WTC11 (cell line): Measurements from ENCODE around the gene CAB39. TPM values are rescaled to one million over a fixed set of nuclear protein-coding genes. Genes with fewer than 3 reads are reported as not detected.

ENCODE experiments used
- ATAC-seq: fragments of 200-7000 bp; cut with Tn5 transposase; 2 replicates; pipeline ENCODE4 v1.10.0; 2021; ENCODE audit warnings: mild to moderate bottlenecking, moderate library complexity
- CTCF ChIA-PET: fragments of 300-600 bp; sonication (Branson Sonifier 250); formaldehyde crosslinking; loops from one replicate; lab custom pipeline; 2021; ENCODE audit warnings: antibody characterized with exemption; lab: Charles Lee
- POLR2A ChIA-PET: fragments of 350-600 bp; sonication (Branson Sonifier 250); formaldehyde crosslinking; loops from one replicate; lab custom pipeline; 2021; ENCODE audit warnings: antibody characterized with exemption; lab: Charles Lee
- DNase-seq: peaks from one replicate; pipeline ENCODE4 v3.0.0; 2021; ENCODE audit warnings: low spot score
- H3K27ac Mint-ChIP-seq: 2 replicates; pipeline ENCODE4 v1.8.0; 2021; ENCODE audit warnings: mixed read lengths
- H3K27me3 Mint-ChIP-seq: 2 replicates; pipeline ENCODE4 v1.8.0; 2021; ENCODE audit warnings: low read depth, mild to moderate bottlenecking, moderate library complexity, mixed read lengths
- H3K36me3 Mint-ChIP-seq: 2 replicates; pipeline ENCODE4 v1.8.0; 2021; ENCODE audit warnings: mixed read lengths
- H3K4me1 Mint-ChIP-seq: 2 replicates; pipeline ENCODE4 v1.8.0; 2022; ENCODE audit warnings: mixed read lengths
- H3K4me3 Mint-ChIP-seq: 2 replicates; pipeline ENCODE4 v1.8.0; 2021; ENCODE audit warnings: mild to moderate bottlenecking, moderate library complexity, mixed read lengths
- H3K9me3 Mint-ChIP-seq: 2 replicates; pipeline ENCODE4 v1.8.0; 2021; ENCODE audit warnings: mixed read lengths
- ATF1 ChIP-seq: sonication (generic); formaldehyde crosslinking; IDR thresholded peaks from 2 replicates; pipeline ENCODE4 v1.8.1; 2023; ENCODE audit warnings: mild to moderate bottlenecking, moderate library complexity, missing genetic modification reagents
- CREB1 ChIP-seq: sonication (generic); formaldehyde crosslinking; IDR thresholded peaks from 2 replicates; pipeline ENCODE4 v1.8.0; 2023; ENCODE audit warnings: mild to moderate bottlenecking, missing genetic modification reagents
- EMX1 ChIP-seq: fragments of 250-450 bp; sonication (Bioruptor Pico); IDR thresholded peaks from 2 replicates; pipeline ENCODE4 v1.8.0; 2021; ENCODE audit warnings: mild to moderate bottlenecking
- GRHL2 ChIP-seq: fragments of 250-450 bp; sonication (Bioruptor Pico); IDR thresholded peaks from 2 replicates; pipeline ENCODE4 v1.8.0; 2022; ENCODE audit warnings: mild to moderate bottlenecking, moderate library complexity; ENCODE audit not compliant: insufficient replicate concordance, severe bottlenecking
- HMGA2 ChIP-seq: fragments of 250-450 bp; sonication (Bioruptor Pico); IDR thresholded peaks from 2 replicates; pipeline ENCODE4 v1.4.0; 2021; ENCODE audit warnings: mild to moderate bottlenecking, moderate library complexity
- HMGXB4 ChIP-seq: sonication (generic); formaldehyde crosslinking; IDR thresholded peaks from 2 replicates; pipeline ENCODE4 v1.8.1; 2023; ENCODE audit warnings: mild to moderate bottlenecking, moderate library complexity, missing genetic modification reagents
- NR1H2 ChIP-seq: sonication (generic); formaldehyde crosslinking; IDR thresholded peaks from 2 replicates; pipeline ENCODE4 v1.9.0; 2021; ENCODE audit warnings: mild to moderate bottlenecking, moderate library complexity, missing genetic modification reagents
- SMAD3 ChIP-seq: sonication (generic); formaldehyde crosslinking; IDR thresholded peaks from 2 replicates; pipeline ENCODE4 v1.8.0; 2022; ENCODE audit warnings: missing genetic modification reagents, mild to moderate bottlenecking, borderline replicate concordance
- SMAD4 ChIP-seq: sonication (generic); formaldehyde crosslinking; IDR thresholded peaks from 2 replicates; pipeline ENCODE4 v1.8.0; 2022; ENCODE audit warnings: mild to moderate bottlenecking, missing genetic modification reagents
- SP1 ChIP-seq: sonication (generic); formaldehyde crosslinking; conservative IDR thresholded peaks from 2 replicates; pipeline ENCODE4 v1.8.1; 2022; ENCODE audit warnings: missing genetic modification reagents
- ZMAT4 ChIP-seq: fragments of 250-450 bp; sonication (Bioruptor Pico); IDR thresholded peaks from 2 replicates; pipeline ENCODE4 v1.9.0; 2021; ENCODE audit warnings: mild to moderate bottlenecking
- ZNF138 ChIP-seq: sonication (generic); formaldehyde crosslinking; conservative IDR thresholded peaks from 2 replicates; pipeline ENCODE4 v1.8.1; 2022; ENCODE audit warnings: mild to moderate bottlenecking, moderate library complexity, missing genetic modification reagents
- ZNF263 ChIP-seq: sonication (generic); formaldehyde crosslinking; IDR thresholded peaks from 2 replicates; pipeline ENCODE4 v1.8.1; 2022; ENCODE audit warnings: low read depth, mild to moderate bottlenecking, moderate library complexity, missing genetic modification reagents
- ZNF317 ChIP-seq: sonication (generic); formaldehyde crosslinking; IDR thresholded peaks from 2 replicates; pipeline ENCODE4 v1.8.1; 2023; ENCODE audit warnings: low read depth, mild to moderate bottlenecking, moderate library complexity, missing genetic modification reagents, borderline replicate concordance
- ZNF396 ChIP-seq: fragments of 250-450 bp; sonication (Bioruptor Pico); IDR thresholded peaks from 2 replicates; pipeline ENCODE4 v1.8.0; 2021; ENCODE audit warnings: mild to moderate bottlenecking, moderate library complexity, borderline replicate concordance
- ZNF416 ChIP-seq: fragments of 250-450 bp; sonication (Bioruptor Pico); IDR thresholded peaks from 2 replicates; pipeline ENCODE4 v1.9.0; 2021; ENCODE audit warnings: mild to moderate bottlenecking, inconsistent platforms
- ZNF512 ChIP-seq: sonication (generic); formaldehyde crosslinking; IDR thresholded peaks from 2 replicates; pipeline ENCODE4 v1.8.1; 2022; ENCODE audit warnings: missing genetic modification reagents, borderline replicate concordance
- ZSCAN18 ChIP-seq: fragments of 250-450 bp; sonication (Bioruptor Pico); IDR thresholded peaks from 2 replicates; pipeline ENCODE4 v2.1.2; 2022; ENCODE audit warnings: mild to moderate bottlenecking, moderate library complexity
- total RNA-seq: library from RNA; stranded (reverse); gene quantifications from 3 replicates; pipeline ENCODE4 v1.2.3, GENCODE V29; 2021
- TF ChIP-seq, protein P1 (sequence below): sonication (generic); formaldehyde crosslinking; IDR thresholded peaks from 2 replicates; pipeline ENCODE4 v1.8.1; 2023; ENCODE audit warnings: mild to moderate bottlenecking, missing genetic modification reagents
- TF ChIP-seq, protein P2 (sequence below): fragments of 200-600 bp; IDR thresholded peaks from 2 replicates; pipeline ENCODE4 v1.8.0; 2022; ENCODE audit warnings: antibody characterized with exemption
- TF ChIP-seq, protein P3 (sequence below): sonication (generic); formaldehyde crosslinking; IDR thresholded peaks from 2 replicates; pipeline ENCODE4 v1.8.1; 2022; ENCODE audit warnings: low read depth, mild to moderate bottlenecking, moderate library complexity, missing genetic modification reagents, borderline replicate concordance
- TF ChIP-seq, protein P4 (sequence below): sonication (generic); formaldehyde crosslinking; IDR thresholded peaks from 2 replicates; pipeline ENCODE4 v1.8.1; 2023; ENCODE audit warnings: mild to moderate bottlenecking, missing genetic modification reagents
- TF ChIP-seq, protein P5 (sequence below): sonication (generic); formaldehyde crosslinking; IDR thresholded peaks from 2 replicates; pipeline ENCODE4 v1.8.1; 2022; ENCODE audit warnings: mild to moderate bottlenecking, missing genetic modification reagents, moderate library complexity, borderline replicate concordance

The CAB39 gene
- total RNA-seq, 1 experiment from 2014 or later: 36.9 TPM

DNA sequence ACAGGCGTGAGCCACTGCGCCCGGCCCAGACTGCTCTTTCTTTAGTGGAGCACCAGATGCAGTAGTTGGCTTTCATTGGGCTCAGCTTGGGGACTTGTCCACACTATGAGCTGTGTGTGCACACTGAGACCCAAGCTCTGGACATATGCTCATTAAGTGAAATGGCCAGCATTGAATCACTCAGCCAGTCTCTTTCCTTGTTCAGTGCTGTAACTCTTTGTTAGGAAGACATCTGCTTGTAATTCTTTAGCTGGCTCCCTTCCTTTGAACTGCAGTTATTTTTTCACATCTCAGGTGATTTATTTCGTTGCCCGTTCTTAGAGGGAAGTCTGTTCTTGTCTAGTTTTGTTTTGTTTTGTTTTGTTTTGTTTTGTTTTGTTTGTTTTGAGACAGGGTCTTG lies 70.5 kb downstream of the CAB39 start (continued):
- TF ChIP-seq, protein P1, sequence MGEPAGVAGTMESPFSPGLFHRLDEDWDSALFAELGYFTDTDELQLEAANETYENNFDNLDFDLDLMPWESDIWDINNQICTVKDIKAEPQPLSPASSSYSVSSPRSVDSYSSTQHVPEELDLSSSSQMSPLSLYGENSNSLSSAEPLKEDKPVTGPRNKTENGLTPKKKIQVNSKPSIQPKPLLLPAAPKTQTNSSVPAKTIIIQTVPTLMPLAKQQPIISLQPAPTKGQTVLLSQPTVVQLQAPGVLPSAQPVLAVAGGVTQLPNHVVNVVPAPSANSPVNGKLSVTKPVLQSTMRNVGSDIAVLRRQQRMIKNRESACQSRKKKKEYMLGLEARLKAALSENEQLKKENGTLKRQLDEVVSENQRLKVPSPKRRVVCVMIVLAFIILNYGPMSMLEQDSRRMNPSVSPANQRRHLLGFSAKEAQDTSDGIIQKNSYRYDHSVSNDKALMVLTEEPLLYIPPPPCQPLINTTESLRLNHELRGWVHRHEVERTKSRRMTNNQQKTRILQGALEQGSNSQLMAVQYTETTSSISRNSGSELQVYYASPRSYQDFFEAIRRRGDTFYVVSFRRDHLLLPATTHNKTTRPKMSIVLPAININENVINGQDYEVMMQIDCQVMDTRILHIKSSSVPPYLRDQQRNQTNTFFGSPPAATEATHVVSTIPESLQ (CRISPR knock-in tag): no peak
- TF ChIP-seq GRHL2 (CRISPR knock-in tag) (no peak), HMGA2 (no peak), ZNF396 (CRISPR knock-in tag) (no peak), SMAD3 (CRISPR knock-in tag) (no peak), HMGXB4 (CRISPR knock-in tag) (no peak)
- TF ChIP-seq, protein P2, sequence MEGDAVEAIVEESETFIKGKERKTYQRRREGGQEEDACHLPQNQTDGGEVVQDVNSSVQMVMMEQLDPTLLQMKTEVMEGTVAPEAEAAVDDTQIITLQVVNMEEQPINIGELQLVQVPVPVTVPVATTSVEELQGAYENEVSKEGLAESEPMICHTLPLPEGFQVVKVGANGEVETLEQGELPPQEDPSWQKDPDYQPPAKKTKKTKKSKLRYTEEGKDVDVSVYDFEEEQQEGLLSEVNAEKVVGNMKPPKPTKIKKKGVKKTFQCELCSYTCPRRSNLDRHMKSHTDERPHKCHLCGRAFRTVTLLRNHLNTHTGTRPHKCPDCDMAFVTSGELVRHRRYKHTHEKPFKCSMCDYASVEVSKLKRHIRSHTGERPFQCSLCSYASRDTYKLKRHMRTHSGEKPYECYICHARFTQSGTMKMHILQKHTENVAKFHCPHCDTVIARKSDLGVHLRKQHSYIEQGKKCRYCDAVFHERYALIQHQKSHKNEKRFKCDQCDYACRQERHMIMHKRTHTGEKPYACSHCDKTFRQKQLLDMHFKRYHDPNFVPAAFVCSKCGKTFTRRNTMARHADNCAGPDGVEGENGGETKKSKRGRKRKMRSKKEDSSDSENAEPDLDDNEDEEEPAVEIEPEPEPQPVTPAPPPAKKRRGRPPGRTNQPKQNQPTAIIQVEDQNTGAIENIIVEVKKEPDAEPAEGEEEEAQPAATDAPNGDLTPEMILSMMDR: no peak

DNA sequence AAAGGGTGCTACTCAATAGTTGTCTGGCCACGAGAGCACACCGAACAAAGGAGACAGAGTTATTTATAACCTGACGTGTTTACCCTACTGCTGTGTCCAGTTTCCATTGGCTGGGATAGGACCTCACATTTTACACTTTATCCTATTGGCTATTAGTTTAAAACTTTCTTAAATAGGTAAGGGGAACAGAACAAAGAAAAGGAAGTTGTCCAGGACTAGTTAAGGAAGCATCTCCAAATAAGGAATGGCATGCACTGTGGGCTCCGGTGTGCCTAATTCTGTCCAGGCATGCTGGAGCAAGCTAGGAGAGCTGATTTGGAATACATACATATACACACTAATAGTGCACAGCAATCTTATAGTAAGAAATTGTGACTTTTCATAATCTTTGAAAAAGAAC lies 72.2 kb downstream of the CAB39 start:
- Mint-ChIP-seq H3K4me1 (peaks cover 27% of the 10 kb centered on the region), H3K36me3 (peaks cover 63% of the 10 kb centered on the region), H3K4me3 (no peak overlapping the region), H3K27ac (peak overlapping the region; percentile 85), H3K27me3 (no peaks in the 10 kb centered on the region), H3K9me3 (peaks cover 52% of the 10 kb centered on the region)
- CTCF ChIA-PET: no interaction called here
- POLR2A ChIA-PET: no interaction called here
- DNase-seq: no peak
- ATAC-seq: peak; percentile 64
- no peak for TF ChIP-seq ZSCAN18 (CRISPR knock-in tag)
- TF ChIP-seq SP1 (CRISPR knock-in tag): no peak
- no peak for TF ChIP-seq NR1H2 (CRISPR knock-in tag)
- TF ChIP-seq, protein P3, sequence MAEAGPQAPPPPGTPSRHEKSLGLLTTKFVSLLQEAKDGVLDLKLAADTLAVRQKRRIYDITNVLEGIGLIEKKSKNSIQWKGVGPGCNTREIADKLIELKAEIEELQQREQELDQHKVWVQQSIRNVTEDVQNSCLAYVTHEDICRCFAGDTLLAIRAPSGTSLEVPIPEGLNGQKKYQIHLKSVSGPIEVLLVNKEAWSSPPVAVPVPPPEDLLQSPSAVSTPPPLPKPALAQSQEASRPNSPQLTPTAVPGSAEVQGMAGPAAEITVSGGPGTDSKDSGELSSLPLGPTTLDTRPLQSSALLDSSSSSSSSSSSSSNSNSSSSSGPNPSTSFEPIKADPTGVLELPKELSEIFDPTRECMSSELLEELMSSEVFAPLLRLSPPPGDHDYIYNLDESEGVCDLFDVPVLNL (CRISPR knock-in tag): no peak
- TF ChIP-seq ZNF512: no peak
- no peak for TF ChIP-seq EMX1
- TF ChIP-seq, protein P4, sequence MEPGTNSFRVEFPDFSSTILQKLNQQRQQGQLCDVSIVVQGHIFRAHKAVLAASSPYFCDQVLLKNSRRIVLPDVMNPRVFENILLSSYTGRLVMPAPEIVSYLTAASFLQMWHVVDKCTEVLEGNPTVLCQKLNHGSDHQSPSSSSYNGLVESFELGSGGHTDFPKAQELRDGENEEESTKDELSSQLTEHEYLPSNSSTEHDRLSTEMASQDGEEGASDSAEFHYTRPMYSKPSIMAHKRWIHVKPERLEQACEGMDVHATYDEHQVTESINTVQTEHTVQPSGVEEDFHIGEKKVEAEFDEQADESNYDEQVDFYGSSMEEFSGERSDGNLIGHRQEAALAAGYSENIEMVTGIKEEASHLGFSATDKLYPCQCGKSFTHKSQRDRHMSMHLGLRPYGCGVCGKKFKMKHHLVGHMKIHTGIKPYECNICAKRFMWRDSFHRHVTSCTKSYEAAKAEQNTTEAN: no peak
- TF ChIP-seq ZNF317 (CRISPR knock-in tag): no peak
- no peak for TF ChIP-seq CREB1
- no peak for TF ChIP-seq ZNF416 (CRISPR knock-in tag)
- TF ChIP-seq ATF1 (CRISPR knock-in tag): no peak
- TF ChIP-seq ZNF263 (CRISPR knock-in tag): no peak
- TF ChIP-seq ZMAT4 (CRISPR knock-in tag): no peak
- TF ChIP-seq, protein P5, sequence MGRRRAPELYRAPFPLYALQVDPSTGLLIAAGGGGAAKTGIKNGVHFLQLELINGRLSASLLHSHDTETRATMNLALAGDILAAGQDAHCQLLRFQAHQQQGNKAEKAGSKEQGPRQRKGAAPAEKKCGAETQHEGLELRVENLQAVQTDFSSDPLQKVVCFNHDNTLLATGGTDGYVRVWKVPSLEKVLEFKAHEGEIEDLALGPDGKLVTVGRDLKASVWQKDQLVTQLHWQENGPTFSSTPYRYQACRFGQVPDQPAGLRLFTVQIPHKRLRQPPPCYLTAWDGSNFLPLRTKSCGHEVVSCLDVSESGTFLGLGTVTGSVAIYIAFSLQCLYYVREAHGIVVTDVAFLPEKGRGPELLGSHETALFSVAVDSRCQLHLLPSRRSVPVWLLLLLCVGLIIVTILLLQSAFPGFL (CRISPR knock-in tag): no peak
- TF ChIP-seq SMAD4 (CRISPR knock-in tag): no peak
- TF ChIP-seq ZNF138: no peak
